Measurements from ENCODE around the gene SF3A1.

SF3A1 gene

DNA sequence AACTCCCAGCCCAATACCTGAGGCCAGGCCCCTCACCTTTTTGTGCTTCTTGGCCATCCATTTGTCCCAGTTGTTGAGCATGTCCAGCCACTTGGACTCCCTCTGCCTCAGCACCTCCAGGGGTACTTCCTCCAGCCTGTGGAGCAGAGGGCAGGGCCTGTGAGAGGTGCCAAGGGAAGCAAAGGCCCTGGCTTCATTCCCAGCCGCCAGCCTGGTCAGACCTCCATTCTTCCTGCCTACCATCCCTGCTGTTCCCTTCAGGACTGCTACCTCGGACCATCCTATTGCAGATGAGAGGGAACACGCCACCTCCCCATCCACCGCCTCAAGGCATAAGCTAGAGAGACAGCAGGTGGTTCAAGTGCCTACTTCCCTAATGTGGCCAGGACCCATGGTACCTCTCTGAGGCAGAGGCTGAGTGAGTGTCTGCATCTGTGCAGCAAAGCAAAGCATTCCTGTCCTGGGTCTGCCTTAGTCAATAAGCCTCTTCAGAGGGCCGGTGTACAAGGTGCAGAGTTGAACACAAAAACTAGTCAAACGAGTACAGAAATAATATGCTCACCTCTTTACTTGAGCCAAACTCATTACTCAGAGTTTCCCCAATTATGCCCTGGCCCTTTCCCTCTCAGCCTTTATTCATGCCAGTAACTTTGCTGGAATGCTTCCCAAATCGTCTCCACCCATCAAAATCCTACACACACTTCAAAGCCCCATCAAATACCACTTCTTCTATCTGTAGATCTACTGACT lies 52.0 kb downstream of the SF3A1 start:
- DNase-seq (ENCODE audit: low read depth, low spot score), result no peak

DNA sequence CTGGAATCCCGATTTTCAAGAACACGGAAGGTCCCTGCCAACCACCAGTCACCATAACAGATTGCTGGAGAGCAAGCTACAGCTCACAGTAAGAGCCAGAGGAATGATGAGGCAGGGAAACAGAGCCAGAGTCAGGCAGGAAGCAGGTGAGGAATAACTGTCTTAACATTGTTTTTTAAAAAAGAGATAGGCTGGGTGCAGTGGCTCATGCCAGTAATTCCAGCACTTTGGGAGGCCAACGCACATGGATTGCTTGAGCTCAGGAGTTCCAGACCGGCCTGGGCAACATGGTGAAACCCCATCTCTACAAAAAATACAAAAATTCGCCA lies 53.9 kb downstream of the SF3A1 start:
- DNase-seq (ENCODE audit: low read depth, low spot score), result no peak

DNA sequence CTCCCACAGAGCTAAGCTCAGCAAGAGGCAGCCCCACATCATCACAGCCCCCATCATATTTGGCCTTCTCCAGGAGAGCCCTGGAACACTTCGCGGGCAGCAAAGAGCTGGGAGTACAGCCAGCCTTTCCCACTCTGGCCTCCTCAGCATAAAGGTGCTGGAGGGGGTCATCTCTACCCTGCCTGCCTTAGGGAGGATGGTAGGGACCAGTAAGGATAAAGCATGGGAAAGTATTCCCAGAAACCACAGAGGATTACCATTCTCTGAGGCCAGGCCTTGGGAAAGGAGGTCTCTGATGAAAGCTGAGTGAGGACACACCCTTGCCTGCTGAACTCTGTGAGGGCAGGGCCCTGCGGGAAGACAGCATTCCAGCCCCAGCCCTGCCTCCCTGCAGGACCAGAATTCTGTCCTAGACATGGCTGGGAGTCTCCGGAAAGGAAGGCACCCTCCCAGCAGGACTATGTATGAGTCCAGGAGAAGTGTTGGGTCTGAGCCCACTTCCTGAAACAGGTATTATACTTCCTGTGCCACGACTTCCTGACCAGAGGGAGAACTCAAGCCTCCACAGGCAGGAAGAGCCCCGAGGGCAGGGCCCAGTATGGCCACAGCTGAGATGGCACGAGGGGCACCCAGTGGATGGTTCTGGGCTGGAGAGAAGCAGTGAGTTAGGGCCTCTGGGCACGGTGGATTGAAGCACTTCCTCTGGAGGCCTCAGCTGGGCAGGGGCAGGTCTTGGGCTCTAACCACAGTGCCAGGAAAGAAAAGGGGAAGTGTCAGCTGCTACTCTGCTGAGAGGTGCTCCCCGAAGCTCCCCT lies 54.5 kb downstream of the SF3A1 start:
- no peak for DNase-seq (ENCODE audit: low read depth, low spot score)

DNA sequence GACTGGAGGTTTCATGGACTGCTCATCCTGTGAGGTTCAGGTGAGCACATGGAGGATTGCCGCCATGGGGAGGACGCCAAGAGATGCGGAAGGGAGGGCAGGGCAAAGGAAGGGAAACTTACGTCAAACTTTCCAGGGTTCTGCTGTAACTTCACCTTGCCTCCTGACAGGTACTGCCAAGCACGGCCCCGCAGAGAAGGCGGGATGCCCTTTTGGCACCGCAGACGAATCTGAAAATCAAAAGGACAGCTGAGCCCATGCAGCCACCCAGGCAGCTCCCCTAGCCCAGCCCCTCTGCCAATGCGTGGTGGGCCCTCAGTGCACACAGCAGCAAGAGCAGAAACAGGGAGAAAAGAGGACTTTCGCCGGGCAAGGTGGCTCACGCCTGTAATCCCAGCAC lies 57.4 kb downstream of the SF3A1 start:
- no peak for DNase-seq (ENCODE audit: low read depth, low spot score)

DNA sequence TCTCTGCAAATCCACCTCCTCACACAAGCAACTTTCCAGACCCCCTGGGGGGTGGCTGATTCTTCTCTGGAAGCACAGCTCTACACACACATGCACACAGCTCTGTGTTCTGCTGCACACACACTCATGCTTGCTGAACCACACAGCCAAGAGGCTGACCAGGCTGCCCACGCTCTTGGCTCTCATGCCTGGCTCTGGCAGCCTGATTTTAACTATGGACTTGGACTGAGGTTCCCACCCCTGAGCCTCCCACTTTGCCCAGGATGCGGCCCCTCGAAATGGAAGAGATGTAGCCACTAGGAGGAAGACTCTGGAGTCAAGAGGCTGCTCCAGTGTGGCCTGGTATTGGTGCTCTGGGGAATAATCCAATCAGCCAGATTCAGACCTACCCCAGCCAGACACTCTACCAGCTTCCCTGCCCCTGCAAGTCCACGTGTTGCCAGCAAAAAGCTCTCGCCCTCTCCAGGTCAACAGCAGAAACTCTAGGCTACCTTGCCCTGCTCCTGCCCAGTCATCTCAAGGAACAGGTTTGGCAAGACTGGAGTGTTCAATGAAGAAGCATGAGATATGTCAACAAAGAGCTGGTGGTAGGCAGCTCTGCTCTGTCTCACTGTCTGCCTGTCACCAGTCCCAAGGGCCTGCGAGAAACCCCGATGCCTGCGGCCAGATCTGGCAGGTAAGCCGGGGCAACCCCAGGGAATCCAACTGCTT lies 58.5 kb downstream of the SF3A1 start:
- no peak for DNase-seq (ENCODE audit: low read depth, low spot score)

DNA sequence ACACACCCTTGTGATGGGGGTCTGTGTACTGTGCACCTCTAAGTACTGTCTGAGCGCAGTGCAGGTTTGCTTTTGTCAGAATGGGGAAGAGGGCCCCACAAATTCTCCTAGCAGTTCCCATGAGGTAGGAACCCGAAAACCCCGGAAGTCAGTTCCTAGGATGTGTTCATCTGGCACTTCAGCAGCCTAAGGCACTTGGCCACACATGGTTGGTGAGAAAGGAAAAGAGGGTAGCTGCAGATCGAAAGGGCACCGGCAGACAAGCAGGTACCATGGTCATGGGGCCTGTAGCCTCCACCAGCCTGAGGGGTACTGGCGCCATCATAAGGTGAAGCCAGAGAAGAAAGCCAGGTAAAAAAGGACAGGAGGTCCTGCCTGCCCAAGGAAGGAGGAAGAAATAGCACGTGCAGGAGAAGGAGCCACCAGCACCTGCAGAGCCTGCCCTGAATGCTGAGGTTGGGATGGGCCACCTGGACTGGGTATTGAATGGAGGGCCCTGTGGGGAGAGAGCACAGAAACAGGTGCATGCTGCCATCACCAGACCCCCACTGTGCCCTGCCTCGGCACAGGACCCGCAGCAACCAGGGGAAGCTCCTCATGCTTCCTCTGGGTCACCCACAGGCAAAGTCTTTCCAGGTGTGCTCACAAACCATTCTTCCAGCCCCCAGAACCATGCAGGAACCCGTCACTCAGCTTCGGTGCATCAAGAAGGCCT lies 59.3 kb downstream of the SF3A1 start:
- no peak for DNase-seq (ENCODE audit: low read depth, low spot score)

DNA sequence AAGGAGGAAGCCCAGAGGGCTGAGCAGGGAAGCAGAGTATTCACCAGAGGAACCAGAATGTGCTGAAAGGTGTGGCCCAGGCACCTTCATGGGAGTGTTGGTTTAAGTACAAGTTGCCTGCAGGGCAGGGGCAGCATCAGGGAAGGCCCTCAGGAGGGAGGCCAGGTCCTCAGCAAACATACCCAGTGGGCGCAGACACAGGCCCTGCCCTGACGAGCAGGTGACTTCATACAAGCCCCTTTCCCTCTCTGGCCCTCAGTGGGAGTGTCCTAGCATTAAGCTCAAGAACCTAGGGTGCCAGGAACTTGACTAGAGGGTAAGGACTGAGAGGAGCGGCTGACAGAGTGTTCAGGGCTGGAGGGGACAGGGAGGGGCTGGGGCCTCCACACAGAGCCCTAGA lies 59.9 kb downstream of the SF3A1 start:
- no peak for DNase-seq (ENCODE audit: low read depth, low spot score)

DNA sequence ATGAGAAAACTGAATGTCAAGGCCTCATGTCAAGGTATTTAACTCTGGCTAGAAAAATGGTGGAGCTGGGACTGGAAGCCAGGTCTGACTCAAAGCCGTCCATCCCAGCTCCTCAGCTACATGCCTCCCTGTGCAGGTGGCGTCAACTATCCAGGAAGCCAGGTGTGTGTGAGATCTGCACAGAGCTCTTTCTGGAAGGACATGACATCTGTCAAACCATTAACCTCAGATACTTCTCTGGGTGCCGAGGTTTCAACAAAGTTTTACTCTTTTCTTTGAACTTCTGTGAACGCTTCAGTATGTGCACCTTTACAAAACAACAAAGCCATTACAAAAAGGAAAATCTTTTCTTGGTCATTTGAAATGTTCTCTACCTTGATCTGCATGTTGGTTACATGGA lies 60.4 kb downstream of the SF3A1 start:
- DNase-seq (ENCODE audit: low read depth, low spot score), result no peak

DNA sequence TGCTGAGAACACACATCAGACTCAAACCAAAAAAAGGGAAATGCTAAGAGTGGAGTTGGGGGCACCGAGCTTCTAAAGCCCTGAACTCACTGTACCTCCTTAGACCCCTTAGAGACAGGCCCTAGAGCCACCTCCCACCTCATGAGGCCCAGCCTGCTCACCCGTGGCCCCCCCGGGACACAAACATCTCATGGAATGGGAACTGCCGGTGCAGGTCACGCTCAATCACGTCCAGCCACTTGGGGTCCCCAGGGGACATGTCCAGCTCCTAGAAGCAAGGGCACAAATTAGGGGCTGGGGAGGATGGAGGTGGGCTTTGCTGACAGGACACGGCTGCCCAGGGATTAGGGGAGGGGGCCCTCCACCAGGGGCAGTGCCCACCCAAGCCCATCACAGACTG lies 61.1 kb downstream of the SF3A1 start:
- DNase-seq (ENCODE audit: low read depth, low spot score), result no peak

DNA sequence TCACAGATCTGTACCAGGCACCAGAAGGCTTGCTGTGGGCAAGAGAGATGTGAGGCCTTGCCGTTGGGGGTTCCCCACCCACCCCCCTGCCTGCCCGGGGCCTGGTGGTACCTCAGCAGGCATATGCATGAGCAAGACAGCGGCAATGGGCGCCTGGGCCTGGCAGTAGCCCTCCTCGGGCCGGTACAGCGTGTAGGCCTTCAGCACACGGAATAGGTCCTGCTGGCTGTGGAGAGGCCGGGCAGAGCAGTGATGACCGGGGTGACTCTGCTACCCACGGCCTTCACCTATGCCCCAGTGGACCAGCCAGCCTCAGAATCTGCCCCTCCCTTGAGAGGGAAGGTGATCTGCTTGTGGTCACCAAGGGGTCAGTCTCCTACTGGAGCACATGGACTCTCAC lies 61.9 kb downstream of the SF3A1 start:
- no peak for DNase-seq (ENCODE audit: low read depth, low spot score)

DNA sequence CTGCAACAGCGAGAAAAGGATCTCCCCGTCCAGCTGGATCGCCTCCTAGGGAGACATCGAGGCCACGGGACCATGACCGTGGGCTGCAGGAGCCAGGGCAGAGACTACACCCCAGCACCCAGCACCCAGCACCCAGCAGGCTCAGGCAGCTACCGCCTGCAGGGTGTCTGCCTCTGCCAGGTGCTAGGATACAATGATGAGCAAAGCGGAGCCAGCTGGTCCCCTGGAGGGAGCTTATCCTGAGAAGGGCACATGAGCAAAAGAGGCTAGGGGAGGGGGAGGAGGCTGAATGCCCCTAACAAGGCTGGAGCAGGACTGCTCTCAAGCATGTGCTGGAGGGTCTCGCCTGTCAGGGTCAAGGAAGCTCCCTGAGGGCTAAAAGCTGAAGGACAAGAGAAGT lies 62.6 kb downstream of the SF3A1 start:
- DNase-seq (ENCODE audit: low read depth, low spot score), result no peak

DNA sequence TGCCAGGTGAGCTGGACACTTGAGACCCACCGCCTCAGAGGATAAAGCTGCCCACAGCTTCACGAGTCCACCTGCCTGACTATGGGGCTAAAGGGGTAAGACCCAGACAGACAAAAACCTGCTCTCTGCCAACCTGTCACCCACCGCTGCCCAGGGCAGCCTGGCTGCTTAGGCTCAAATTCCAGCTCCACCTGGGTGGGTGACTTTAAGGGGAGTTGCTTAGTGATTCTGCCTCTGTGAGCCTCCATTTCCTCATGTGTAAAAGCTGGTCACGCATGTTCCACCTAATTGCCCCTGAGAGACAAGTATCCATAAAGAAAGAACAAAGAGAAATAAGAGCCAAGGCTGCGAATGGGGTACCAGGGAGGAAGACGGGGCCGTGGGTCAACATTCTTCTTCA lies 63.7 kb downstream of the SF3A1 start:
- no peak for DNase-seq (ENCODE audit: low read depth, low spot score)

DNA sequence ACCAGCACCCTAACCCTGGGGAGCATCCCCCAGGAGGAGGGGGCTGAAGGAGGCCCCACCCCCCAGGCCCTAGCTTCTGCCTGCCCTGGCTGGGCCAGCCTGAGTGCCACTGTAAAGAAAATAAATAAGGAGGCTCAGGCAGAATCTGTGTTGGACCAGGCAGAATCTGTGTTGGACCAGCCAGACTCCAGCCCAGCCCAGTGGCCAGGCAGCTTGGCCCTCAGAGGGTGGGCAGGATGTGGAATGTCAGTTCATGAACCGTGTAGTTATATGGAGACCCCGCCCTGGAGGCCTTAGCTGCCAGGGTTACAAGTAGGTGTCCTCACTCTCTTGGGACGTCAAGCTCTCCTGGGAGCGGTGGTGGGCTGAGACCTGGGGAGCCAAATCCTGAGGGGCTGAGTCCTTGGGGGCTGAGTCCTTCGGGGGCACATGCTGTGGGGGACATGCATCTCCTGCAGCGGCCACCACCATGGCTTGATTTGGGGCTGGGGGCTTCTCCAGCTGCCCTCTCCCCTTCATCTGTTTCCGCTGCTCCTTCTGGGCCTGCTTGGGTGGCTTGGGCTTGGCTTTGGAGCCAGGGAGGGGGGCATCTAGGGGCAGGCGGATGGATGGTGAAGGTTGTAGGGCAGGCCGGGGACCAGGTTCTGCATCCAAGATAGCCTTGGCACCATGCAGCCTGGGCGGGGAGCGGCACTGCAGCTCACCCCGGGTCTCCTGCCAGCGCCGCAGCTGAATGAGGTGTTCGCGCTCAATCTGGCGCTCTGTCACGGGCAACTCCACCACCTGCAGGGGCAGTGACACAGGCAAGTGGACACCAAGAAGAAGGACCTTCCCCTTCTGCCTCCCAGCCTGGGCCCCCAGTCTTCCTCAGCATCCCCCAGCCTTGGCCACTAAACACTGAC lies 64.4 kb downstream of the SF3A1 start:
- DNase-seq (ENCODE audit: low read depth, low spot score), result no peak

DNA sequence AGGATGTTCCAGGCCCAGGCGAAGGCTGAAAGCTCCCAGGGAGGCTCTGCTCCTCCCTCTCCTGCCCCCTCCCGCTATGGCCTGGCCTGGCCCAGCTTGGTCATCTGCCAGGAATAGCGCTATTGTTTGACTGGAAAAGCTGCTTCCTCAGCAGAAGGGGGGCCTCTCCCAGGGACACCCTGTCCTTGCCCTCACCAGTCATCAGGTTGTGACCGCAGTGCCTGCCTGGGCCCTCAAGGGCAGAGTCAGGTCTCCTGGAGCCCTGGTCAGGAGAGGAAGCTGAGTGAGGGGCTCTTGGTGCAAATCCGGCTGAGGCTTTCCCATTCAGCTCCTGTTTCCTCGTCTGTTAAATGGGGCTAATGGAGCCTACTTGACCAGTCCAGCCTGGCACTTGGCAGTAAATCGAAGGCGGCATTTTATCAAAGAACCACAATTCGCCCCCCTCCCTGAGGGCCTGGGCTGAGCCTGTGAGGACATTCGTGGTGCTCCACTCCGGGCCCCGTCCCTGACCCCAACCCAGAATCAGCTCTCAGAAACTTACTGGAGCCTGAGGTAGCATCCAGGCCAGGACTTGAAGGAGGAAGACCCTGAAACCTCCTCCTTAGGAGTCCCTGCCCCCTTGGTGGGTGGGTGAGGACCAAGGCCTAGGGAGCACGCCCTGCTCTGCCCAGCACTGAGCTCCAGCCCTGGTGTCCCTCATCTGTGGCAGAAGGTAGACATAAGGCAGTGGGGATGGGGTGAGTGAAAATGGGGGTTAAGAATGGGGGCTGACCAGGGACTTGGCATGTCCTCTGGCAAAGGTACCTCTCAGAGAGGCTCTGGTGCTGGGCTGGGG lies 65.4 kb downstream of the SF3A1 start:
- no peak for DNase-seq (ENCODE audit: low read depth, low spot score)

DNA sequence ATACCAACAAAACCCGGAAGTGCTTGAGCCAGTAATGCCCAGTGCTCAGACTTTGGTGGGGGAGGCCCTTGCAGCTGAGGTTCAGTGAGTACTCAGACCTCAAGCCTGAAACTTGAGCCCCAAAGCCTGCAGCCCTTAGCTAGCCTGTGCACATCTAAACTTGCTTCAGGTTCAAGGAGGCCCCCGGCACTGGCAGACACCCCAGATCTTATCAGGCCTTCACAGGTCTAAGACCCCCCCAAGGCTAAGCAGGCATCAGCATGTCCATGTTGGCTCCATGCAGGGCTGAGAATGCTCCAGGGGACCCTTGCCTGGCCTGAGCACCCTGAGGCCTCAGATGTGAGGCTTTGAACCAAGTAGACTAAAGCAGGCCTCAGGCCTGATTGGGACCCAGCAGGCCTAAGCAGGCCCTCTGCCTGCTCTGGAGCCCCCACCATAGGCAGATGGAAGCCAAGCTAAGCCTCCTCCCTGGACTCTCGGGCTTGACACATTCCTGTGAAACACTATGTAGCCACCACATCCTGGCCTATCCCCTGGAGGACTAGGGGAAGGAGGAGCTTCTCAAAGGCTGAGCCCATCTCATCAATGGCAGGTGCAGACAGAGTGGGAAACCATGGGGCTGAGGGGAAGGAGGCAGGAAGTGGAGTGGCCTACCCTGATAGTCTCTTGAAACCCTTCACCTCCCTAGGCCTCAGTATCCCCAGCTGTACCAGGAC lies 66.2 kb downstream of the SF3A1 start:
- no peak for DNase-seq (ENCODE audit: low read depth, low spot score)

DNA sequence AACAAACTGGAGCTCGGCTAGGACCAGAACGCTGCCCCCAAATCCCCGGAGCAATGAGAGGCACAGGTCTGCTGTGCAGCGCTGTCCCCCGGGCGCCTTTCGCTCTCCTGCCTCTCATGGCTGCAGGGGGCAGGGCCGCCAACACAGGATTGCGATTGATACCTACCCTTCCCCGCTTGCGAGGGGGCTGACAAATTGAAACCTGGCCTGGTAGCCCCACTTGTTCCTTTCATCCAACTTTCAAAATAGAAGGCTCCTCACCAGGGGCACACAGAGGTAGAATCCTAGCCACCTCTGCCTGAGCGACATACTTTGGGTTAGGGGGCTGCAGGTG lies 66.7 kb downstream of the SF3A1 start:
- DNase-seq (ENCODE audit: low read depth, low spot score), result no peak

DNA sequence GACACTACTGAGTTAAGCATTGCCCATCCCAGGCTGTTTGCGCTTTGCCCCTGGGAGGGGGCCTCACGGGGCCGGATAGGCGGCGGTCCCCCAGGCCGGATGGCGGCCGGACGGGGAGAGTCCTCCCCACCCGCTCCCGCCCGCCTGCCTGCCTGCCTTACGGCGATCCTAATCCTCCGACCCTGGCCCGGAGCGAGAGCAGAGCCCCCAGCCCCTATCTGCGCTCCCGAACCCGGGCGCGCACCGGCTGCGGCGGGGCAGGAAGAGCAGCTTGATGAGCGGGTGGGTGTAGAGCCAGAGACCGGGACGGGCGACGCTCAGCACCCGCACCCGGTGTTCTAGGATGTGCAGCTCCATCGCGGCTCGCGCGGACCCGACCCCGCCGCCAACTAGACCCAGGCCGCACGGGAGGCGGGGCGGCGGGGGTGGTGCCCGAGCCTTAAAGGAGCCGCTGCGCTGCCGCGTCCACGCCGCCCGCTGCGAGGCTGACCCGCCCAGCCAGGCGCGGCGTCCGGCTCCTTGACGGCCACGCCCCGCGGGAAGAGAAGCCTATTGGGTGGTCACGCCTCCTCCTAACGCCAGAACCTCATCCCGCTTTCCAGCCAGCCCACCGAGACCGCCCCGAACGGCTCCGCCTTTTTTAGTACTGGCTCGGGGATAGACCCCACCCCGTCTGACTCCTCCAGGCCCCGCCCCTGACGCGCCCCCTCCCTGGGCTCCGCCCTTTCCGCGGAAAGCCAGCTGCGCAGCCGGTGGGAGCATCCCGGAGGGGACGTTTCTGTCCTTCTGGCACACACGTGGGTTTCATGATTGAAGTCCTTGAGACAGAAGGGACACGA lies 67.3 kb downstream of the SF3A1 start, which contains the start of gene CASTOR1:
TSS of gene CASTOR1 (minus strand) at position 365 of the 839 bp plus-strand sequence. CDS start at position 357, 8 bp downstream.
- peak; percentile 78 for DNase-seq (ENCODE audit: low read depth, low spot score)

DNA sequence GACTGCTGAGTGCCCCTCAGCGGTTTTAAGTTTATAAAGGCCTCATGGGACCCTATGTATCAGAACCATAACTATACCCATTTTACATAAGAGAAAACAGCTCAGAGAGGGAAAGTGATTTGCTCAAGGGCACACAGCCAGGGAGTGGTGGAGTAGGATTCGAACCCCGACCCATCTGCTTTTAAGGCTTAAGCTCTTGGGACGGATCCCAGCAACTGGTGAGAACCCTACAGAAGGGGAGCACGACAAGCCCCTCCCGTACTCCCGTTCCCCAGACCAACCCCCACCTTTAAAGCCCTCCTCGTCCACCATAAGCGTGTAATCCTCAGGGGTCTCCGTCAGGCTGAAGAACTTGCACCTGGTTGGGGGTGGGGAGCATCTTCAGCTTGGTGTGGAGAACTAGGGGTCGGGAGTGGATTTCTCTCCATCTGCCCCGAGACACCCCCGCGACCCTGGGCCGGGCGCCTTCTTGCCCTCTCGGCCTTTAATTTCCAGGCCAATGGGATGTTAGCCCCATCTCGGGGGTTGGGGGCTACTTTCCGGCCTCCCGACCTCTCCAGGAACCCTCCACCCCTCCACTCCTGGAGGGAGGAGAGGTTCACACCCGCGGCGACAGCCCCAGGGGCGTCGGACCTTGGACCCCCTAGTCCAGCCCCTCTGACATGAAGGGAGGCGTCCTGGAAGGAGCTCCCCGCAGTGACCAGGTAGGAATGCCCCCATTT lies 68.1 kb downstream of the SF3A1 start:
- DNase-seq (ENCODE audit: low read depth, low spot score), result no peak

All from activated CD4-positive, CD25-positive, alpha-beta regulatory T cell treated with anti-CD3 and anti-CD28 coated beads, Interleukin-2, amount 50 U/mL, for 16 hours (primary cell).